PFSK-1 (cell line): Measurements from ENCODE around the gene IKZF1.

Experiments used
- FOXP2 ChIP-seq: optimal IDR thresholded peaks from 2 replicates; pipeline ENCODE3; 2011; ENCODE audit warnings: borderline replicate concordance, control low read depth, inconsistent platforms; ENCODE audit not compliant: insufficient read depth; ENCODE audit errors: extremely low read length, extremely low read depth
- POLR2AphosphoS5 ChIP-seq: IDR thresholded peaks from 2 replicates; pipeline ENCODE4 v1.6.1; 2012; ENCODE audit warnings: low read depth, mild to moderate bottlenecking, control low read depth, low read length, moderate library complexity
- REST ChIP-seq, 2 experiments: IDR thresholded peaks; 2 replicates each; pipeline versions ENCODE4 v1.6.1 to v1.8.0; 2011 to 2012; ENCODE audit warnings: low read depth in 2 of 2, low read length in 2 of 2, control low read depth in 1 of 2, inconsistent platforms in 1 of 2, mild to moderate bottlenecking in 1 of 2, moderate library complexity in 1 of 2; ENCODE audit not compliant: insufficient read depth in 1 of 2
- SIN3A ChIP-seq: IDR thresholded peaks from 2 replicates; pipeline ENCODE4 v1.6.1; 2012; ENCODE audit warnings: mild to moderate bottlenecking, low read length, moderate library complexity, borderline replicate concordance; ENCODE audit not compliant: insufficient read depth
- TAF1 ChIP-seq: IDR thresholded peaks from 2 replicates; pipeline ENCODE4 v1.6.1; 2012; ENCODE audit warnings: low read length, control low read depth, borderline replicate concordance; ENCODE audit not compliant: insufficient read depth

IKZF1 gene

GRCh38 chr7:50363327-50364060 lies 59.0 kb downstream of the IKZF1 start:
- no peak for TF ChIP-seq TAF1
- no peak for TF ChIP-seq SIN3A
- no peak for TF ChIP-seq POLR2AphosphoS5
- TF ChIP-seq REST (IDR thresholded peaks at IDR 0.05; ENCODE audit: insufficient read depth in 1 of 2, low read depth in 2 of 2, low read length in 2 of 2), result no peak
- TF ChIP-seq FOXP2, result no peak

GRCh38 chr7:50364645-50365044 lies 60.1 kb downstream of the IKZF1 start:
- no peak for TF ChIP-seq POLR2AphosphoS5
- no peak for TF ChIP-seq SIN3A
- TF ChIP-seq FOXP2, result no peak
- TF ChIP-seq TAF1, result no peak
- no peak for TF ChIP-seq REST (IDR thresholded peaks at IDR 0.05; ENCODE audit: insufficient read depth in 1 of 2, low read depth in 2 of 2, low read length in 2 of 2)

- TF ChIP-seq TAF1 (no peak), SIN3A (no peak), FOXP2 (no peak), REST (IDR thresholded peaks at IDR 0.05; ENCODE audit: insufficient read depth in 1 of 2, low read depth in 2 of 2, low read length in 2 of 2) (no peak), POLR2AphosphoS5 (no peak)
Measured at GRCh38 chr7:50366311-50366710, 61.8 kb downstream of the IKZF1 start.

GRCh38 chr7:50367100-50367499 lies 62.6 kb downstream of the IKZF1 start:
- TF ChIP-seq TAF1, result no peak

GRCh38 chr7:50367570-50367969 lies 63.1 kb downstream of the IKZF1 start:
- TF ChIP-seq SIN3A (no peak), TAF1 (no peak), REST (IDR thresholded peaks at IDR 0.05; ENCODE audit: insufficient read depth in 1 of 2, low read depth in 2 of 2, low read length in 2 of 2) (no peak), FOXP2 (no peak), POLR2AphosphoS5 (no peak)
